Activated CD4-positive, alpha-beta memory T cell treated with anti-CD3 and anti-CD28 coated beads for 36 hours (primary cell): Measurements from ENCODE around the gene SNAP25. TPM values are rescaled to one million over a fixed set of nuclear protein-coding genes. Genes with fewer than 3 reads are reported as not detected.

Experiments used
- CTCF ChIA-PET: fragments of 350-600 bp; sonication (Branson Sonifier 250); formaldehyde crosslinking; loops from one replicate; lab custom pipeline; 2021; ENCODE audit warnings: antibody characterized with exemption, inconsistent platforms; lab: Charles Lee
- POLR2A ChIA-PET: fragments of 350-600 bp; sonication (Branson Sonifier 250); formaldehyde crosslinking; loops from one replicate; lab custom pipeline; 2021; ENCODE audit warnings: antibody characterized with exemption; lab: Charles Lee
- DNase-seq: peaks from one replicate; pipeline ENCODE4 v3.0.0-alpha.2; 2020
- H3K27ac Mint-ChIP-seq: one replicate; pipeline ENCODE4 v1.8.0; 2021; ENCODE audit warnings: mixed read lengths
- H3K27me3 Mint-ChIP-seq: one replicate; pipeline ENCODE4 v1.8.0; 2021; ENCODE audit warnings: mixed read lengths
- H3K36me3 Mint-ChIP-seq: one replicate; pipeline ENCODE4 v1.8.0; 2021; ENCODE audit warnings: mixed read lengths
- H3K4me1 Mint-ChIP-seq: one replicate; pipeline ENCODE4 v1.8.0; 2021; ENCODE audit warnings: low read depth, mixed read lengths
- H3K4me3 Mint-ChIP-seq: one replicate; pipeline ENCODE4 v1.8.0; 2021; ENCODE audit warnings: mild to moderate bottlenecking, mixed read lengths
- H3K9me3 Mint-ChIP-seq: one replicate; pipeline ENCODE4 v1.8.0; 2021; ENCODE audit warnings: mixed read lengths
- intact Hi-C: fragments of 100-400 bp; cut with micrococcal nuclease; formaldehyde crosslinking; loops from one replicate; pipeline ENCODE4 v1.15.1; 2023
- total RNA-seq, 2 experiments: library from RNA; stranded (reverse); gene quantifications; one replicate each; pipeline ENCODE4 v1.2.3, GENCODE V29; 2021

Gene SNAP25
- total RNA-seq, 2 experiments from 2014 or later, result 0.63 to 0.67 TPM

DNA sequence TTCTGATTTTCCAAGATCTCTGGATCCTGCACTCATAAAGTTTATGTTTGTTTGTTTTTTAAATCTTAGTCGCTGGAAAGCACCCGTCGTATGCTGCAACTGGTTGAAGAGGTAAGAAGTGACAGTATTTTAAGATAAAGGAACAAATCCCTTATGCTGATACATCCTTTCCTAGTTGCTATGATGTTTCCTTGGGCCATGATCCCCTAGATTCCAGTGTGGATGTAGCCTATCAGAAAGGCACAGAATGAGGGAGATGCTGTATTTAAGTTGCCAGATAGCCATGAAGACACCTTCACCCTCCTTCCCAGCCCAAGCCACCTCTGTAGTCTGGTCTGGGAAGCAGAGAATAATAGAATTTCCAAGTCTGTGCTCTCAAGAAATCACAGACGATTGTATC, 59.0 kb downstream of the SNAP25 start:
- ChIA-PET CTCF (no interaction called here), POLR2A (no interaction called here)
- peaks cover 2% of the 10 kb centered on the region for H3K27me3 Mint-ChIP-seq
- no peak for DNase-seq
- H3K27ac Mint-ChIP-seq, result no peak overlapping the region
- intact Hi-C loops, result no loop called here
- no peaks in the 10 kb centered on the region for H3K4me1 Mint-ChIP-seq
- no peaks in the 10 kb centered on the region for H3K36me3 Mint-ChIP-seq
- no peak overlapping the region for H3K4me3 Mint-ChIP-seq
- no peaks in the 10 kb centered on the region for H3K9me3 Mint-ChIP-seq

DNA sequence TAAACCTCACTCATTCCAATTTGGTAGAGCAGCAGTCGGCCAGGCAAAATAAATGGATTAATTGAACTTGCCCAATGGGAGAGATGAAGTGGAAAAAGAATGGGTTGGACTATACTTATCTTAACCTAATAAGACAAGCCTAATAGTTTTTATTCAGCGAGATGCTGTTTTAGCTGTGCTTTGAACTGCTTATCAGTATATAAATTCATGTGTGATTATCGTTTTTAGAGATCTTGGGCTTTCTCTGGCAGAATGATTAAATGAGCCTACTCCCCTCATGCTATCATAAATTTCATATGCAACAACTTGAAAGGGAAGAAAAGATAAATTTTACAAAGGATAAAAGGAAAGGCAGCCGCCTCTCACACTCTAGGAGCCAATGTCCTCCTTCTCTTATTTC, 59.8 kb downstream of the SNAP25 start:
- Mint-ChIP-seq H3K4me3 (no peak overlapping the region), H3K36me3 (no peaks in the 10 kb centered on the region), H3K9me3 (no peaks in the 10 kb centered on the region), H3K27me3 (peaks cover 2% of the 10 kb centered on the region), H3K4me1 (no peaks in the 10 kb centered on the region), H3K27ac (no peak overlapping the region)
- intact Hi-C loops, result no loop called here
- ChIA-PET CTCF (no interaction called here), POLR2A (no interaction called here)
- no peak for DNase-seq

DNA sequence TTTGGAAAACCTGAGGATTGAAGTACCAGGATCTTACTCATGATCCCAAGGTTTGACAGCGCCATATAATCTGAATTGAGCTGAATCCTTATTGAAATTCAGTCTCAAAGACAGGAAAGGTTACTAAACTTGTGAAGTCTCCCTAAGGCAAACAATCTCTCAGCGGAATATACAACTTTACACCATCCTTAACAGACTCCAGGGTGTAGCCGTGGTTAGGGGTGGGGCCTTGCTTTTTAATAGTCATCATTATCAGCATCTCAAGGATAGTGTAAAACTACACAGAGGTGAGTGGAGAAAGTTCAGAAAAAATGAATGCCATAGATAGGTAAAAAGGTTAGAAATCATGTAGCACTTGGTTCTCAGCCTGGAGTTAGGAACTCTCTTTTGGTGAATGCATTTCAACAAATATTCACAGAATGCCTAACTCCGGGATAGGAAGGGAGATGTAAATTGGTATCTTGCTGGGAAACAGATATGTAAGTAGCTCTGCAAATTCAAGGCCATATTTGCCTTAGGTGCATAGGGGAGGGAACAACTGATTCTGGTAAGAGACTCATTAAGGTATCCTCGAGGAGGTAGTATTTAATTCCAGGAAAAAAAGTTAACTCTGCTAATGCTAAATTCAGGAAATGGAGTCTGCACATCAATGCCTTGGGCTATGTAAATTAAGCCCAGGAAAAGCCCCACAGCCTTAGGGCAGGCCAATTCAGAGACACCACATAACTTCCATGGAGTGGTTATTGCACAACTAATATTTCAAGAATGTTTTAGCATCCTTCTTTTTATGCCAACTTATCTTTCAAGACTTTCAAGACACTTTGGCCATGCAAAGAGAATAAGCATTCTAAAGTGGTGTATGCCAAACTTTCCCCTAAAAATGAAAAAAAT, 61.6 kb downstream of the SNAP25 start:
- Mint-ChIP-seq H3K9me3 (no peaks in the 10 kb centered on the region), H3K4me3 (no peak overlapping the region), H3K36me3 (no peaks in the 10 kb centered on the region), H3K27ac (no peak overlapping the region), H3K4me1 (no peaks in the 10 kb centered on the region), H3K27me3 (peaks cover 2% of the 10 kb centered on the region)
- CTCF ChIA-PET, result no interaction called here
- no peak for DNase-seq
- intact Hi-C loops, result no loop called here
- POLR2A ChIA-PET, result no interaction called here

DNA sequence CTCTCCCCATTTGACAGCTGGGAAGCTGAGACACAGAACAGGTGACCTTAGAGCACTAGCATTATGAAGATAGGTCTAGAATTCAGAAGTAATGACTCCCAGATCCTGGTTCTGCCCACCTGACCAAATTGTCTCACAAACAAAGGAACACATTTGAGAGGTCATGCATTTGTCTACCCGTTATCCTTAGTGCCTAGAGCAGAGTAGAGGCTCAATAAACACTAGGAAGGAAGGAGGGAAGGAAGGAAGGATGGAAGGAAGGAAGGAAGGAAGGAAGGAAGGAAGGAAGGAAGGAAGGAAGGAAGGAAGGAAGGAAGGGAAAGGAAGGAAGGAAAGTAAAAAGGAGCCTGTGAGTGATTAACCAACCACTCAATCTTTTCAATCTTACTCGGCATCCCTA, 63.3 kb downstream of the SNAP25 start:
- ChIA-PET POLR2A (no interaction called here), CTCF (interaction anchor here (0.6 kb wide), 1 partner anchor 276 kb away, joined by 3 read pairs; no protein-coding TSS in a partner anchor)
- peaks cover 6% of the 10 kb centered on the region for H3K27me3 Mint-ChIP-seq
- no peaks in the 10 kb centered on the region for H3K4me1 Mint-ChIP-seq
- intact Hi-C loops, result no loop called here
- no peak overlapping the region for H3K27ac Mint-ChIP-seq
- H3K4me3 Mint-ChIP-seq, result no peak overlapping the region
- no peaks in the 10 kb centered on the region for H3K36me3 Mint-ChIP-seq
- no peaks in the 10 kb centered on the region for H3K9me3 Mint-ChIP-seq
- DNase-seq, result no peak

DNA sequence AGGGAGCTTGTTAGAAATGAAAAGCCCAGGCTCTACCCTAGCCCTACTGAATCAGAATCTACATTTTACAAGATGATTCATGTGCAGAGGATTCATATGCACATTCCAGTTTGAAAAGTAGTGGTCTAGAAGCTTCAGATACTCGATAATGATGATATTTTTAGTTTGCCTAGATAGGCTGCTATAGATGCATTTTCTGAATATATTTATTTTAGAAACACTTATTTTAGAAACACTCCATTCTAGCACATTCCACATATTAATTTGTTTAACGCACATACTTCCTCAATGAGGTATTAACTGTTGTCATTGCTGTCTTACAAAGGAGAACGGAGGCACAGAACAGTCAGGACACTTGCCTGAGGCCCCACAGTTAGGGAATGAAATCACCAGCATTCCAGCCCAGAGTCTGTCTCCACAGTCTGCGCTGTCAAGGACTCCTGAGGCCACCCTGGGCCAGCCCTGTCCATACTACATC, 64.4 kb downstream of the SNAP25 start:
- POLR2A ChIA-PET, result no interaction called here
- Mint-ChIP-seq H3K4me3 (no peak overlapping the region), H3K9me3 (no peaks in the 10 kb centered on the region), H3K27ac (no peak overlapping the region), H3K27me3 (peaks cover 6% of the 10 kb centered on the region), H3K36me3 (no peaks in the 10 kb centered on the region), H3K4me1 (no peaks in the 10 kb centered on the region)
- DNase-seq, result no peak
- intact Hi-C loops, result no loop called here
- CTCF ChIA-PET, result interaction anchor here (0.7 kb wide), 1 partner anchor 8 kb away, joined by 3 read pairs; no protein-coding TSS in a partner anchor

DNA sequence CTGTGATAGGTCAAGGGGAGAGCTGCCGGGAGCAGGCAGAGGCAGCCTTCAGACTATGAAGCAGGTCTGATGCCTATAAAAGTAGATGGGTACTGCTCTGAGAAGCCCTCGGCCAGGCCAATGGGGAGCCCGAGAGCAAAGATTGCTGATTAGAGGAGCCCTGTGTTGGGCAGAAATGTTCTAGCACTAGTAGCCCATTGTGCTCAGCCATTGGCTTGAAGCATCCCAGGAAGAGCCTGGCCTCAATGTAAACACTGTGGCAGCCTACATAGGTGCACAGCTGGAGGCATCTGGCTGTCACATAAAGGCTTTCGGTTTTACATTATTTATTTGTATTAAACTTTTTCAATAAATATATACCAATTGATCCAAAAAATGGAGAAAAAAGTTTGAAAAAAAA, 67.7 kb downstream of the SNAP25 start:
- peaks cover 4% of the 10 kb centered on the region for H3K27me3 Mint-ChIP-seq
- H3K4me3 Mint-ChIP-seq, result no peak overlapping the region
- intact Hi-C loops, result no loop called here
- CTCF ChIA-PET, result no interaction called here
- no peaks in the 10 kb centered on the region for H3K36me3 Mint-ChIP-seq
- DNase-seq, result no peak
- H3K27ac Mint-ChIP-seq, result no peak overlapping the region
- POLR2A ChIA-PET, result no interaction called here
- H3K4me1 Mint-ChIP-seq, result no peaks in the 10 kb centered on the region
- H3K9me3 Mint-ChIP-seq, result no peaks in the 10 kb centered on the region

DNA sequence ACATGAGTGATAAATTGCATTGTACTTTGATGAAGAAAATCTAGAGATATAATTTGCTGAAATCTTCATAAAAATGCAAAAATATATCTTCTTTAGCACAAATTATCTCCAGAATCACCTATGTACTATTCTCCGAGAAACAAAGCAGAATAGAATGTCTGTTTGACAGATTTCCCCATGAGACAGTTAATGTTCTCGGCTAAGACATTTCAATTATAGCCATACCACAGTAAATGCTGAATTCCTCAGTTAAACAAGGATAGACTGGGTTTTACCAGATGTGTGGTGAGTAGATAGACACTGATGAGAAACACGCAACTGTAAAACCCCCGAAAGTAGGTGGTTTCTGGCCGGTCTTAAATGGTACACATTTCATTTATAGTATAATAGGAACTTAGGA, 69.8 kb downstream of the SNAP25 start:
- Mint-ChIP-seq H3K27me3 (peaks cover 7% of the 10 kb centered on the region), H3K27ac (no peak overlapping the region), H3K4me3 (no peak overlapping the region), H3K4me1 (no peaks in the 10 kb centered on the region), H3K36me3 (no peaks in the 10 kb centered on the region), H3K9me3 (no peaks in the 10 kb centered on the region)
- ChIA-PET CTCF (no interaction called here), POLR2A (no interaction called here)
- no peak for DNase-seq
- intact Hi-C loops, result no loop called here

DNA sequence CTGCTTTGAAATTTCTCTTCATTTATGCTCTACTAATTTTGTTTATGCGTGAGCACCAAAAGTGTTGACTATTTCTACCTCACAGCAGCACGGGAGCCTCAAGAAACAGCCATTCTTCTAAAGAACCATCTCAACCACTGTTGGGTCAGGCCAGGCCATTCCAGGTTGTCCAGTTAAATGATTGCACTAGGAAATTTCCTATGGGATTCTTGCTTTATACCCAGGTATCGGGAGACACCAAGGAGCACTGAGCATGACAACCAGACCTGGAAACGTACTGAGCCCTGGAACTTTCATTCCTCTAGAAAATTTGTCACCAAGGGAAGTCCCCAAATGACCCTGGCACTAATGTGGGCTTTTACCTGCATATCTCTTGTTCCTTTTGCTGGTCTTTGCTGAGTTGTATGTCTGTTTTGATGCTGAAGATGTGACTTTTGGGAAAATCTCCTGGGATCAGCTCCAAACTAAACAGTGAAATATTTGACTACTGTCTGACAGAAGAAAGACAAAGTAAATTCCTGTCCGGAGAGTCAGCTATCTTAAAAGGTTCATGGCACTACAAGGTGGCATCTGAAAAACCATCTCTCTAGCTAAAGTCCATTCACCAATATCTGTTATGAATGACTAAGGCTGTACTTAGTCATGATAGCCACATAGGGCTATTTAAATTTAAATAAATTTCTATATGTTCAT, 70.5 kb downstream of the SNAP25 start:
- DNase-seq, result no peak
- no peak overlapping the region for H3K27ac Mint-ChIP-seq
- no peaks in the 10 kb centered on the region for H3K36me3 Mint-ChIP-seq
- H3K9me3 Mint-ChIP-seq, result no peaks in the 10 kb centered on the region
- CTCF ChIA-PET, result no interaction called here
- POLR2A ChIA-PET, result no interaction called here
- intact Hi-C loops, result no loop called here
- H3K4me1 Mint-ChIP-seq, result no peaks in the 10 kb centered on the region
- peaks cover 7% of the 10 kb centered on the region for H3K27me3 Mint-ChIP-seq
- H3K4me3 Mint-ChIP-seq, result no peak overlapping the region

DNA sequence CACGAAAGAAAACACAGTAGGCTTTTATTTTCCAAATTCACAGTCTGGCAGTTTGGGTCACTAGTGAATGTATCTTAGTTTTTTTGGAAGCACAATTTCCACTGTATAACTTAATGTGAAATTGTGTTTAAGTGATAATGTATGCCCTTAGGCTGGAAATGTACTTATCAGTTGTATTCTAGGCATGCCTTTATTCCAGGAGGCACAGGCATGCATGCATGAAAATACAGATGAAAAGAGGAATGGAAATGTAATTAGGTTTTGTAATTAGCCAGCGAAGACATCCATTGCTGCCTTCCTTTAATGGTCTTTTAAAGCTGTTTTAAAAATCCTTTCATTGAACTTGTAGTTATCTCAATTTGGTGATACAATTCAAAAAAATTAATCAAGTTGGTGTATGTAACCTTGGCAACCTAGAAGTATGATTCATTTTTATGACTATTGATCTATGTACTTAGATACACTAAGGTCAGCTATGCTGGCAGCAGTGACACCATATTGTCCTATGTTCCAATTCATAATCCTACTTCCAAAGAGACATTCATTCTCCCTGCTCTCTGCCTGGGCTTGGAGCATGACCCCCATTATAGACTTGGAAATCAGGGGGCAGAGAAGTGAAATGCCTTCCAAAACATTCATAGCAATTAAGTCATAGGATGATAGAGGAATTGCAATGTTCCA, 73.1 kb downstream of the SNAP25 start:
- Mint-ChIP-seq H3K27me3 (peaks cover 3% of the 10 kb centered on the region), H3K4me1 (no peaks in the 10 kb centered on the region), H3K27ac (no peak overlapping the region), H3K36me3 (no peaks in the 10 kb centered on the region), H3K9me3 (no peaks in the 10 kb centered on the region), H3K4me3 (no peak overlapping the region)
- intact Hi-C loops, result no loop called here
- CTCF ChIA-PET, result no interaction called here
- no peak for DNase-seq
- POLR2A ChIA-PET, result no interaction called here

DNA sequence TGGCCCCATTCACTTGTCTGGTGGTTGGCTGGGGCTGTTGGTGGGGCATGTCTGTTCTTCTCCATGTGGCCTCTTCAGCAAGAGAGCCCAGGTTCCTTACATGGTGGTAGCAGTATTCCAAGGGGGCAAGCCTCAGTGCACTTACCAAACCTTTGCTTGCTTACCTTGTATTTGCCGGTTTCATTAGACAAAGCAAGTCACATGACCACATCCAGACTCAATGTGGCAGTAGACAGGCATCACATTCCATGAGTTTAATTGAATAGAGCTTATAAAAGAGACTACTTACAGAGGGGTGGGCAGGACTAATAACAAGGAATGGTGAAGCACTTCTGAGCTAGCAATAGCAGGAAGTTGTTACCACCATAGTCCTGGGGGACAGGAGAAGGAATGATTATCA, 78.6 kb downstream of the SNAP25 start:
- no peak overlapping the region for H3K4me3 Mint-ChIP-seq

DNA sequence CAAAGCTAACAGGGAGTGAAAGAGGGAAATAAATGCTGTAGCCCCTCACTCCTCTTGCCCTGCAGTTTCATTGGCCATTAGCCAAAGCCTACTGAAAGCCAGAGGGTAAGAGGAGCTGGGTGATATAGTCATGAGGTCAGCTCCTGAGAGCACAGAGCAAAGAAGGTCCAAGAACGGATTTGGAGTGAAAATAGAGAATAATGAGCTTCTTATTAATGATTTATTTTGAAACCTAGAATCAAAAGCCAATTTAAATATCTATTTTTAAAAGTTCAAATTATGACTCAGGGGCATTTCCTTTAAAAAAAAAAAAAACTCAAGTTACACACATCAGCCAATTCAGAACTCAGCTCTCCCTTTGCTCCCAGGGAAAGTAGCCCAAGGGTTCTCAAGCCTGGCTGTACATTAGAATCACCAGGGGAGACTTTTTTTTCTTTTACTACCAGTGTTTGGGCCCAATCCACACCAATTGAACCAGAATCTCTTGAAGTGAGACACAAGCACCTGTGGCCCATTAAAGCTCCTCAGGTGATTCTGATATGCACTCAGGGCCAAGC, 79.1 kb downstream of the SNAP25 start:
- intact Hi-C loops, result no loop called here
- H3K4me3 Mint-ChIP-seq, result no peak overlapping the region
- no peaks in the 10 kb centered on the region for H3K9me3 Mint-ChIP-seq
- DNase-seq, result no peak
- ChIA-PET CTCF (interaction anchor here (0.8 to 1.0 kb wide), 2 partner anchors 19 to 22 kb away, joined by 3 to 4 read pairs; no protein-coding TSS in a partner anchor), POLR2A (no interaction called here)
- H3K27me3 Mint-ChIP-seq, result peaks cover 3% of the 10 kb centered on the region
- H3K4me1 Mint-ChIP-seq, result peaks cover 9% of the 10 kb centered on the region
- H3K36me3 Mint-ChIP-seq, result no peaks in the 10 kb centered on the region
- no peak overlapping the region for H3K27ac Mint-ChIP-seq

More for the DNA sequence above, 78.6 kb downstream of the SNAP25 start:
- Mint-ChIP-seq H3K27me3 (peaks cover 7% of the 10 kb centered on the region), H3K36me3 (no peaks in the 10 kb centered on the region), H3K9me3 (no peaks in the 10 kb centered on the region), H3K4me1 (peaks cover 9% of the 10 kb centered on the region), H3K27ac (no peak overlapping the region)
- DNase-seq, result no peak
- intact Hi-C loops, result no loop called here
- ChIA-PET POLR2A (no interaction called here), CTCF (interaction anchor here (0.8 to 1.0 kb wide), 2 partner anchors 20 to 22 kb away, joined by 3 to 4 read pairs; no protein-coding TSS in a partner anchor)
